ENCODE measurements around the gene TMEM187. TPM values are rescaled to one million over a fixed set of nuclear protein-coding genes. Genes with fewer than 3 reads are reported as not detected.

TMEM187 gene
- total and polyA plus RNA-seq, 2 of the 4 experiments (the other 2 are of a cell fraction): 3.4 to 6.2 TPM

DNA sequence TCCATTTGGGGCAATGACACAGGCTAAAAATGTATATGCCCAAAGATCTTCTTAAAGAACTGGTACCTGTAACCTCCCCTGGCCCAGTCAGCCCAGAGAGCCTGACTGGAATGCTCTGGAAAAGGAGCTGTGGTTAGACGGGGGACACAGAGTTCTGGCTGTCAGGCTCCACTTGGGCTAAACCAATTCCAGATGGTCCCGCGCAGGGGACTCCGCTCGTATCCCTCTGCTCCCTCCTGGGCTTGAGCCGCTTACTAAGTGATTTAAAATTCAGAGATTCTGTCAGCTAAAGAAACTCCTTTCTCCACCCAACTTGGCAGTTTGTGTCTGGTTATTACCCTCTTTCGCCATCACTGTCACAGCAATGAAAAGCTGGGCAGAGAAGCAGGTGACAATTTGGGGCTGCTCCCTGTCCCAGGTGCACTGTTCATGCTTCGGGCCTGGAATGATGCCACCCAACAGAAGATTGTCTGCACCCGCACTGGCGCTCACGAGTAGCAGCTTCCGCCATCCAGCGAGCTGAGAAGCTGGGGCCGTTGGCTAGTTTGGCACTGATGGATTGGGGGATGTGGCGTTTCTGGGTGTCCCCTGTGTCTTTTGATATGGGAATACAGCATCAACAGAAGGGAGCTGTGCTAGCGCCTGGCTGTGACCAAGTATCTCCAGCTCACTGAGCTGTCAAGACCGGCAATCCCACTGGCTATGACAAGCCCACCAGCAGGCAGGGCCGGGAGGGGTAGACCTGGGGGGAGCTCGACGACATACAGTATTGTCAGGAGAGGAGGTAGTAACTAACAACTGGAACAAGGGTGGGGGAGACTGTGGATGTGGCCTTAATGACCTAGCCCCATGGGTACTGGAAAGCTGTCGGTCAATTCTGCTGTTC is 53.8 kb downstream of the TMEM187 start:
- H2AK9ac ChIP-seq (replicated peaks; ENCODE audit: low read depth, low read length, poor library complexity): no peak overlapping the region
- no peak overlapping the region for H3K27ac ChIP-seq (ENCODE audit: insufficient read depth, low read length)
- no peak overlapping the region for H2AFZ ChIP-seq (replicated peaks; ENCODE audit: low read length, poor library complexity)
- no peak overlapping the region for H3K4me2 ChIP-seq (ENCODE audit: low read depth, low read length)
- H3K14ac ChIP-seq (replicated peaks; ENCODE audit: low read depth, low read length): no peak overlapping the region
- 84% methylated on average over 8 of the region's 21 CpGs; no CpG with 5 or more reads in 1 of the 2 experiments for WGBS, 2 experiments (ENCODE audit: extremely low coverage in 2 of 2, insufficient read length in 1 of 2)
- no peak overlapping the region for H3K4ac ChIP-seq (ENCODE audit: low read depth, low read length)
- H3K56ac ChIP-seq (ENCODE audit: extremely low read depth, insufficient read depth, low read length): no peak overlapping the region
- ATAC-seq (ENCODE audit: low read depth): no peak
- peaks cover 2 to 7% of the 10 kb centered on the region in 2 experiments; a peak in 2 of 4 replicates for H3K79me1 ChIP-seq (ENCODE audit: low read depth in 1 of 2, low read length in 2 of 2)
- no peak overlapping the region for H2BK5ac ChIP-seq (ENCODE audit: low read depth, low read length, poor library complexity, severe bottlenecking)
- peaks cover 8% of the 10 kb centered on the region for H3K4me1 ChIP-seq (ENCODE audit: control insufficient read depth, insufficient read depth, low read length)
- H2BK20ac ChIP-seq (ENCODE audit: low read depth, low read length): no peak overlapping the region
- H3K18ac ChIP-seq (ENCODE audit: low read depth, low read length): no peak overlapping the region
- no peak overlapping the region for H2AK5ac ChIP-seq (ENCODE audit: low read depth, low read length)
- dilution Hi-C loops (cut with HindIII; ENCODE audit: low sequenced_read_pairs, unreplicated experiment) (no loop called here), intact Hi-C loops (cut with micrococcal nuclease) (no loop called here), in situ Hi-C loops (cut with MboI; ENCODE audit: low sequenced_read_pairs) (no loop called here)
- no peaks in the 10 kb centered on the region; the same call in 1 of the 2 replicates for H3K27me3 ChIP-seq (ENCODE audit: control insufficient read depth, insufficient read depth, low read length)
- H4K5ac ChIP-seq (ENCODE audit: low read depth, low read length): no peak overlapping the region
- H3K36me3 ChIP-seq (ENCODE audit: control insufficient read depth, insufficient read depth, low read length): peaks cover 13% of the 10 kb centered on the region
- no peaks in the 10 kb centered on the region for H3K9me1 ChIP-seq (ENCODE audit: insufficient read depth, low read length)
- no peak overlapping the region for H2BK120ac ChIP-seq (ENCODE audit: low read depth, low read length)
- H3K9me3 ChIP-seq (ENCODE audit: control insufficient read depth, insufficient read depth, low read length): no peaks in the 10 kb centered on the region
- no peak overlapping the region for H3K9ac ChIP-seq (ENCODE audit: low read depth, low read length)
- ChIA-PET CTCF (interaction anchor here (0.6 to 1.4 kb wide), 2 partner anchors 20 to 45 kb away, joined by 3 read pairs; no protein-coding TSS in a partner anchor), POLR2A (ENCODE audit: unreplicated experiment) (no interaction called here)
- no peak overlapping the region for H4K8ac ChIP-seq (ENCODE audit: low read depth in 2 of 2, low read length in 2 of 2)
- no TSS peak for BruUV-seq (replicated peaks)
- no peak for TF ChIP-seq RCOR1 (IDR thresholded peaks at IDR 0.05; ENCODE audit: insufficient replicate concordance, low read length)
- no peak for TF ChIP-seq RAD21 (IDR thresholded peaks at IDR 0.05; ENCODE audit: low read length)
- TF ChIP-seq BHLHE40 (IDR thresholded peaks at IDR 0.05; ENCODE audit: low read depth, low read length): no peak
- TF ChIP-seq CEBPB (IDR thresholded peaks at IDR 0.05; ENCODE audit: low read depth, low read length): no peak
- TF ChIP-seq, protein P1, sequence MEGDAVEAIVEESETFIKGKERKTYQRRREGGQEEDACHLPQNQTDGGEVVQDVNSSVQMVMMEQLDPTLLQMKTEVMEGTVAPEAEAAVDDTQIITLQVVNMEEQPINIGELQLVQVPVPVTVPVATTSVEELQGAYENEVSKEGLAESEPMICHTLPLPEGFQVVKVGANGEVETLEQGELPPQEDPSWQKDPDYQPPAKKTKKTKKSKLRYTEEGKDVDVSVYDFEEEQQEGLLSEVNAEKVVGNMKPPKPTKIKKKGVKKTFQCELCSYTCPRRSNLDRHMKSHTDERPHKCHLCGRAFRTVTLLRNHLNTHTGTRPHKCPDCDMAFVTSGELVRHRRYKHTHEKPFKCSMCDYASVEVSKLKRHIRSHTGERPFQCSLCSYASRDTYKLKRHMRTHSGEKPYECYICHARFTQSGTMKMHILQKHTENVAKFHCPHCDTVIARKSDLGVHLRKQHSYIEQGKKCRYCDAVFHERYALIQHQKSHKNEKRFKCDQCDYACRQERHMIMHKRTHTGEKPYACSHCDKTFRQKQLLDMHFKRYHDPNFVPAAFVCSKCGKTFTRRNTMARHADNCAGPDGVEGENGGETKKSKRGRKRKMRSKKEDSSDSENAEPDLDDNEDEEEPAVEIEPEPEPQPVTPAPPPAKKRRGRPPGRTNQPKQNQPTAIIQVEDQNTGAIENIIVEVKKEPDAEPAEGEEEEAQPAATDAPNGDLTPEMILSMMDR (conservative IDR thresholded peaks at IDR 0.05; ENCODE audit: low read depth, low read length): no peak
- no peak for TF ChIP-seq CHD1 (IDR thresholded peaks at IDR 0.05; ENCODE audit: low read depth, low read length)
- no peak for TF ChIP-seq MAZ (IDR thresholded peaks at IDR 0.05; ENCODE audit: borderline replicate concordance, low read depth, low read length)
- TF ChIP-seq FOS (IDR thresholded peaks at IDR 0.05; ENCODE audit: low read depth, low read length): no peak
- TF ChIP-seq POLR2A (IDR thresholded peaks at IDR 0.05; ENCODE audit: low read depth, low read length): no peak
- TF ChIP-seq, protein P2, sequence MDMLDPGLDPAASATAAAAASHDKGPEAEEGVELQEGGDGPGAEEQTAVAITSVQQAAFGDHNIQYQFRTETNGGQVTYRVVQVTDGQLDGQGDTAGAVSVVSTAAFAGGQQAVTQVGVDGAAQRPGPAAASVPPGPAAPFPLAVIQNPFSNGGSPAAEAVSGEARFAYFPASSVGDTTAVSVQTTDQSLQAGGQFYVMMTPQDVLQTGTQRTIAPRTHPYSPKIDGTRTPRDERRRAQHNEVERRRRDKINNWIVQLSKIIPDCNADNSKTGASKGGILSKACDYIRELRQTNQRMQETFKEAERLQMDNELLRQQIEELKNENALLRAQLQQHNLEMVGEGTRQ (IDR thresholded peaks at IDR 0.05; ENCODE audit: low read depth, low read length): no peak
- H3K23ac ChIP-seq (ENCODE audit: low read depth, low read length): no peak overlapping the region
- H4K20me1 ChIP-seq (ENCODE audit: insufficient read depth, low read length): no peaks in the 10 kb centered on the region
- H3K4me3 ChIP-seq (ENCODE audit: insufficient read depth, low read depth, low read length): no peak overlapping the region
- no peak overlapping the region for H2BK15ac ChIP-seq (ENCODE audit: low read depth, low read length)
- no peak overlapping the region for H4K91ac ChIP-seq (ENCODE audit: insufficient read depth, low read depth, low read length)
- no peak for DNase-seq

Data from IMR-90 (cell line).